Glomerular visceral epithelial cell (primary cell): Measurements from ENCODE around the gene BMP6.

Experiments
- DNase-seq: peaks from one replicate; pipeline ENCODE4 v3.0.0-alpha.2; 2016; ENCODE audit errors: extremely low spot score

Gene BMP6

GRCh38 chr6:7747433-7747832 lies 21.5 kb downstream of the BMP6 start:
- no peak for DNase-seq

GRCh38 chr6:7747901-7748504 lies 22.1 kb downstream of the BMP6 start:
- no peak for DNase-seq

GRCh38 chr6:7749478-7749877 lies 23.6 kb downstream of the BMP6 start:
- DNase-seq = no peak

- DNase-seq = no peak
Observed at GRCh38 chr6:7750197-7750596, 24.3 kb downstream of the BMP6 start.

- DNase-seq = peak; percentile 96
Observed at GRCh38 chr6:7758456-7758855, 32.6 kb downstream of the BMP6 start.

GRCh38 chr6:7759320-7759719 lies 33.4 kb downstream of the BMP6 start:
- DNase-seq = no peak

- no peak for DNase-seq
Observed at GRCh38 chr6:7761051-7761450, 35.2 kb downstream of the BMP6 start.

GRCh38 chr6:7762760-7763159 lies 36.9 kb downstream of the BMP6 start:
- DNase-seq = no peak

GRCh38 chr6:7763881-7764280 lies 38.0 kb downstream of the BMP6 start:
- DNase-seq = no peak

- DNase-seq = no peak
Observed at GRCh38 chr6:7765575-7766325, 39.9 kb downstream of the BMP6 start.

- DNase-seq = no peak
Observed at GRCh38 chr6:7769702-7770101, 43.8 kb downstream of the BMP6 start.

GRCh38 chr6:7770111-7770510 lies 44.2 kb downstream of the BMP6 start:
- no peak for DNase-seq

- no peak for DNase-seq
Observed at GRCh38 chr6:7770601-7771000, 44.7 kb downstream of the BMP6 start.

GRCh38 chr6:7773322-7773721 lies 47.4 kb downstream of the BMP6 start:
- no peak for DNase-seq

GRCh38 chr6:7773914-7774313 lies 48.0 kb downstream of the BMP6 start:
- no peak for DNase-seq

GRCh38 chr6:7776509-7776908 lies 50.6 kb downstream of the BMP6 start:
- DNase-seq = no peak

GRCh38 chr6:7777074-7777473 lies 51.2 kb downstream of the BMP6 start:
- no peak for DNase-seq

GRCh38 chr6:7781240-7781639 lies 55.3 kb downstream of the BMP6 start:
- no peak for DNase-seq

GRCh38 chr6:7784248-7784647 lies 58.3 kb downstream of the BMP6 start:
- no peak for DNase-seq

GRCh38 chr6:7784706-7785105 lies 58.8 kb downstream of the BMP6 start:
- no peak for DNase-seq

- DNase-seq = no peak
Observed at GRCh38 chr6:7785243-7786035, 59.5 kb downstream of the BMP6 start.

GRCh38 chr6:7786214-7786661 lies 60.3 kb downstream of the BMP6 start:
- no peak for DNase-seq

- DNase-seq = no peak
Observed at GRCh38 chr6:7787137-7787608, 61.3 kb downstream of the BMP6 start.
